HG02588 (cell line): ENCODE measurements around the gene UBTF.
A peak's percentile ranks its signal among the peaks of the same experiment; 100 is the strongest.

ENCODE experiments used
- ATAC-seq: cut with Tn5 transposase; IDR thresholded peaks from one replicate; pipeline ENCODE4 v1.9.1; 2021; ENCODE audit warnings: mild to moderate bottlenecking, moderate library complexity; ENCODE audit not compliant: unreplicated experiment

The UBTF gene, protein sequence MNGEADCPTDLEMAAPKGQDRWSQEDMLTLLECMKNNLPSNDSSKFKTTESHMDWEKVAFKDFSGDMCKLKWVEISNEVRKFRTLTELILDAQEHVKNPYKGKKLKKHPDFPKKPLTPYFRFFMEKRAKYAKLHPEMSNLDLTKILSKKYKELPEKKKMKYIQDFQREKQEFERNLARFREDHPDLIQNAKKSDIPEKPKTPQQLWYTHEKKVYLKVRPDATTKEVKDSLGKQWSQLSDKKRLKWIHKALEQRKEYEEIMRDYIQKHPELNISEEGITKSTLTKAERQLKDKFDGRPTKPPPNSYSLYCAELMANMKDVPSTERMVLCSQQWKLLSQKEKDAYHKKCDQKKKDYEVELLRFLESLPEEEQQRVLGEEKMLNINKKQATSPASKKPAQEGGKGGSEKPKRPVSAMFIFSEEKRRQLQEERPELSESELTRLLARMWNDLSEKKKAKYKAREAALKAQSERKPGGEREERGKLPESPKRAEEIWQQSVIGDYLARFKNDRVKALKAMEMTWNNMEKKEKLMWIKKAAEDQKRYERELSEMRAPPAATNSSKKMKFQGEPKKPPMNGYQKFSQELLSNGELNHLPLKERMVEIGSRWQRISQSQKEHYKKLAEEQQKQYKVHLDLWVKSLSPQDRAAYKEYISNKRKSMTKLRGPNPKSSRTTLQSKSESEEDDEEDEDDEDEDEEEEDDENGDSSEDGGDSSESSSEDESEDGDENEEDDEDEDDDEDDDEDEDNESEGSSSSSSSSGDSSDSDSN

DNA sequence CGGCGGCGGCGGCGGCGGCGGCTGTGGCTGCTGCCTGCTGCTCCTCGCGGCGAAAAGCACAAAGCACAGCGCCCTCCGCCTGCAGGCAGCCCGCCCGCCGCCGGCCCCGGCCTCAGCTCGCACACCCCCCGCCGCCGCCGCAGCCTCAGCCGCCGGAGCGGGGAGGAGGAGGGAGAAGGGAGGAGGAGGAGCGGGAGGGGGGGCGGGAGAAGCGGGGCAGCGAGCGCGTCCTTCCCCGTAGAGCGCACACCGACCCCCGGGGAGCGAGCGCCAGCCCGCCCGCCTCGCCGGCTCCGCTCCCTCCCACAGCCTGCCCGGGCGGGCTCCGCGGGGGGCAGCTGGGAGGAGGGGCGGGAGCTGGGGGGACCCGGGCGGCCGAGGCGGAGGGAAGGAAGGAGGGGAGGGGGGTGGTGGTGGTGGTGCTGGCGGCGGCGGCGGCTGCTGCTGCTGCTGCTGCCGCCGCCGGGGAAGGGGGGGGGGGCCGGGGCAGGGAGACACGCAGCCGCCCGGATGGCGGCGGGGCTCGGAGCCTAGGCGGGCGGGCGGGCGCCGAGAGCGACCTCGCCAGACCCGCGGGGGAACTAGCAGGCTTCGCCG is at the start of gene UBTF:
TSS of gene UBTF (minus strand) at position 60 of the 597 bp plus-strand sequence. CDS start 1,446 bp downstream, outside the sequence.
- peak; percentile 6 for ATAC-seq

- no peak for ATAC-seq
Observed at GRCh38 chr17:44268709-44269534, 49.4 kb upstream of the UBTF start.

GRCh38 chr17:44267818-44268490 is 48.5 kb upstream of the UBTF start, which contains the start of gene SLC4A1:
Gene SLC4A1 (minus strand): TSS chr17:44268135. CDS start chr17:44262866, 5,269 bp downstream.
- ATAC-seq: no peak

GRCh38 chr17:44267165-44267455 is 47.6 kb upstream of the UBTF start:
- no peak for ATAC-seq

GRCh38 chr17:44266402-44267164 is 47.1 kb upstream of the UBTF start:
- ATAC-seq: no peak

GRCh38 chr17:44263345-44263902 is 43.9 kb upstream of the UBTF start:
- ATAC-seq: no peak

- no peak for ATAC-seq
Observed at GRCh38 chr17:44262654-44263225, 43.3 kb upstream of the UBTF start.

- ATAC-seq: no peak
Observed at GRCh38 chr17:44260296-44260695, 40.8 kb upstream of the UBTF start.

GRCh38 chr17:44258811-44259351 is 39.4 kb upstream of the UBTF start:
- ATAC-seq: no peak

DNA sequence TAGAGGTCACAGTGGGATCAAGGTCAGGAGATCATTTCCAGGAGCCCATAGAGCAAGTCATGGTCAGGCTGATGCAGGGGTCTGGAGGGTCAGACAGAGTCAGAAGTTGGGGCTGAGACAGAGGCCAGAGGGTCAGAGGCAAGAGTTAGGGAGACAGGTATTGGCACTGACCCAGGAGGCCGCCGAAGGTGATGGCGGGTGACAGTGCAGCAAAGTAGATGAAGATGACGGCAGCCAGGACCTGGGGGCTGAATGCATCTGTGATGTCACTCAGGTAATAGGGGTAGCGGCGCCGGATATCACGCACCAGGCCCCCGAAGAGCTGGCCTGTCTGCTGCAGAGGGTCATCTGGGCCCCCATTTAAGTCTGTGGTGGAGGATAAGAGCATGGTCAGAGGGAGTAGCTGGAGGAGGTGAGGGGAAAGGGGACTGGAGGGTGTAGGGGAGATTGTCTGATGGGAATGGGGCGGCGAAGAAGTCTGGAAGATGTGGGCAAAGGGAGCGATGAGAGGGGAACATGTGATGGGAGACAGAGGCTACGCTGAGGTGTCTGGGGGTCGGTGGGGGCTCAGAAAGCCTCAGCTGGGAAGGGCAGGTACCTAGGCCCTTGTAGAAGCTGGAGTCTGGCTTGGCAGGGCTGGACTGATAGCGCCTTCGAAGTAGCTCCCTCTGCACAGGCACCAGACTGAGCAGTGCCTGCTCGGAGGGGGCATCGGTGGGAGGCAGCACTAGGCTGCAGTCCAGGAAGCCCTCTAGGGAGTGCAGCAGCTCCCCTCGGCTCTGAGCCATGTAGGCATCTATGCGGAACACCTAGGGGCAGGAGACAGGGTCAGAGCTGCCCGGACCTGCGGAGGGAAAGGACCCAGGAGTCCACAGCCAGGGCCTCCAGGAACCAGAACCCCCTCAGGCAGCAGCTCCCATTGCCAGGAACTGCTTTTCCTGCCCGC is 38.6 kb upstream of the UBTF start:
- ATAC-seq: no peak

DNA sequence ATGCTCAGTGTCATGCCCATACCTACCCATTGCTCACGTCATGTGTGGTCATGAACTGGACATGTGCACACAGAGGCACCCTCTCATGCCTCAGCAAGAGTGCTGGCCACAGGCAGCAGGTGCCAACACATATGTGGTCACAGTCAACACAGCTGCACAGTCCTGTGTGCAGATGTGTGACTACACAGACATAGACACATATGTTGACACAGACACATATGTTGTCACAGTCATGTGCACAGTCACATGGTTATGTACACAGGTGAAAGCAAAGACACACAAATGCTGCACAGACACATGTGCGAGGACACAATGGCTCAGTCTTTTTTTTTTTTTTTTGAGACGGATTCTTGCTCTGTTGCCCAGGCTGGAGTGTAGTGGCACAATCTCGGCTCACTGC is 37.2 kb upstream of the UBTF start:
- ATAC-seq: no peak

- ATAC-seq: no peak
Observed at GRCh38 chr17:44255915-44256314, 36.4 kb upstream of the UBTF start.

DNA sequence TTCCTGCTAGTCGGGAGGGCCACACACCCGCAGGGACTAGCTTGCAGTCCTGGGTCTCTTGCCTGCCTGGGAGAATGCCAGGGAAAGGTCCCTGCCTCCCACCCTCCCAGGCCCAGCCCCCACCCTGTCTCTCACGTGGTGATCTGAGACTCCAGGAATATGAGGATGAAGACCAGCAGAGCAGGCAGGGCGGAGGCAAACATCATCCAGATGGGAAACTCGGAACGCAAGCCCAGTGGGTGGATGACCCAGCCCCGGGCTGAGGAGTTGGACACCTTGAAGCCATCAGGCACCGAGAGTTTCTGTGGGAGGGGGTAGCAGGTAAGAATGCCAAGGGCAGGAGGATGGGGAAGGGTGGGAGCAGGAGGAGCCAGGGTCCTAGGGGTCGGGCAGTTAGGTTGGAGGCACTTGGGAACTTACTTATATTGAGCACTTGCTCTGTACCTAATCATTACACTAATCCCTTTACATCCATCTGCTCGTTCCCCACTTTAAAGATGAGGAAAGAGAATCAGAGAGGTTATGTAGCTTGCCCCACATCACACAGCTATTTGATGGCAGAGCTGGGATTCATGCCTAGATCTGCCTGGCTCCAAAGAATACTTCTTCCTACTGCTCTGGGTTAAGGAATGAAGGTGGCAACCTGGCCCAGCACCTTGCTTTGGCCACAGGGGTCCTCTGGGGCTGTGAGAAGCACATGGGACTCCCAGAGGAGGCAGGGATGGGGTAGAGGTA is 35.1 kb upstream of the UBTF start:
- no peak for ATAC-seq

- no peak for ATAC-seq
Observed at GRCh38 chr17:44253006-44253405, 33.5 kb upstream of the UBTF start.

GRCh38 chr17:44251062-44251461 is 31.6 kb upstream of the UBTF start:
- no peak for ATAC-seq

DNA sequence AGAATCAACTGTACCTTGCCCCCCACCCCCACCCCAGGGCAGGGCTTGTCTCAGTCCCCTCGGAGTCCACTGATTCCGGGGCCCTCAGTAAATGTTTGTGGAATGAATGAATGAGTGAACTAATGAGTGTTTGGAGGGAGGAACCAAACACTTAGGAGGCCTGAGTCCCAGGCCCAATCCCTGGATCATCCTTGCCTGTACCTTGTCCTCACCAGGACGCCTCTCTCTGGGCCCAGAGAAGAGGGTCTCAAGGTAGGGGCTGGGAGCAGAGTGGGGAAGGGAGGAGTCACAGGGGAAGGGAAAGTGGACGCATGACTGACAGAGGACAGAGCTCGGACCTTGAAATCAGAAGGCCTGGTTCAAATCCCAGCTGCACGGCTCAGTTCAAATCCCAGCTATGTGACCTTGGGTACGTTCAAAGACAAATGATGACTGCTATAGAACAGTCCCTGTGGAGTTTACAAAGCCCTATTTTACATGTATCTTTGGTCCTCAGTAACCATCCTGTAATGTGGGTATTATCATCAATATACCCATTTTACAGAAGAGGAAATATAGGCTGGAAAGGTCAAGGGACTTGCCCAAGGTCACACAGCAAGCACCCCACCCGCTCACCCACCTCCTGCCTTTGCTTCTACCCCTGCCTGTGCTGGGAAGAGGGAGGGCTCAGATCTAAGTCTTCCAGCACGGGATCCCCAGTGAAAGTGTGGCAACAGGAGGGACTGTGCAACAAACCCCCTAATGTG is 30.2 kb upstream of the UBTF start:
- ATAC-seq: no peak
